Brain microvascular endothelial cell (primary cell): ENCODE data around the gene RPS6KA3.

ENCODE experiments used
- DNase-seq: peaks from one replicate; pipeline ENCODE4 v3.0.0-alpha.2; 2020
- H3K27ac ChIP-seq: fragments of 250-450 bp; sonication (Bioruptor Pico); 2 replicates; pipeline ENCODE4 v1.5.1; 2020; ENCODE audit warnings: mild to moderate bottlenecking, moderate library complexity
- H3K27me3 ChIP-seq: fragments of 250-450 bp; sonication (Bioruptor Pico); replicated peaks from 2 replicates; pipeline ENCODE4 v1.5.1; 2020; ENCODE audit warnings: mild to moderate bottlenecking
- H3K36me3 ChIP-seq: fragments of 250-450 bp; sonication (Bioruptor Pico); replicated peaks from 2 replicates; pipeline ENCODE4 v1.5.1; 2020; ENCODE audit warnings: mild to moderate bottlenecking
- H3K4me3 ChIP-seq: 2 replicates; pipeline ENCODE4 v1.5.1; 2011; ENCODE audit warnings: low read depth, mild to moderate bottlenecking, control low read depth, low read length, moderate library complexity
- in situ Hi-C: cut with HindIII; loops from 2 replicates; pipeline ENCODE4 v1.10.0; 2017; ENCODE audit warnings: low sequenced_read_pairs, low pct_ligation_motif_present
- TF ChIP-seq, protein P1 (sequence below): IDR thresholded peaks from 2 replicates; pipeline ENCODE4 v1.5.1; 2011; ENCODE audit warnings: low read depth, mild to moderate bottlenecking, moderate library complexity, low read length, control low read depth, inconsistent platforms; ENCODE audit errors: missing control alignments

Gene RPS6KA3

DNA sequence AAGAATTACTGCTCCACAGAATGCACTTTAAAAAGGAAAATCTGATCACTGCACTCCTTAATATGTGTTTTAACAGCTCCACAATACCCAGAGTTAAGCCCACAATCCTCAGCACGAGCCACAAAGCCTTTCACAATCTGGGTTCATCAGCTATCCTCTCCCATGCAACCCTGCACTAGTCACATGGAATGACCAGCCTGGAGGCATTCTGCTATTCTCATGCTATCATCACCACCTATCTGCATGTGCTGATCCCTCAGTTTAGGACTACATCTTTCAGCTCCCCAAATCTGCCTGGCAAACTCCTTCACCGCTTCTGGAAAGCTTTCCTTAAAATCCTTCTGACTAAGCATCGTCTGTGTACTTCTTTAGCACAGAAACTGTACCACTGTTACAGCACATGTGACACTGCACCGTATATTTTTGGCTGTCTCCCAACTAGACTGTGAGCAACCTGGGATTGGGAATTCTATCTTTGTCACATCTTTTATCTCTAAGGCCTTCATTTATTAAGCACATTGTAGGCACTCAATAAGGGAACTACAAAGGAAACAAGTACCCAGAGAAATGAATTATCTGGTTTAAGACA lies 106.8 kb downstream of the RPS6KA3 start:
- Histone ChIP-seq H3K4me3 (no peak overlapping the region), H3K27me3 (no peaks in the 10 kb centered on the region), H3K27ac (no peak overlapping the region), H3K36me3 (peaks cover 7% of the 10 kb centered on the region)
- no peak for DNase-seq
- TF ChIP-seq, protein P1, sequence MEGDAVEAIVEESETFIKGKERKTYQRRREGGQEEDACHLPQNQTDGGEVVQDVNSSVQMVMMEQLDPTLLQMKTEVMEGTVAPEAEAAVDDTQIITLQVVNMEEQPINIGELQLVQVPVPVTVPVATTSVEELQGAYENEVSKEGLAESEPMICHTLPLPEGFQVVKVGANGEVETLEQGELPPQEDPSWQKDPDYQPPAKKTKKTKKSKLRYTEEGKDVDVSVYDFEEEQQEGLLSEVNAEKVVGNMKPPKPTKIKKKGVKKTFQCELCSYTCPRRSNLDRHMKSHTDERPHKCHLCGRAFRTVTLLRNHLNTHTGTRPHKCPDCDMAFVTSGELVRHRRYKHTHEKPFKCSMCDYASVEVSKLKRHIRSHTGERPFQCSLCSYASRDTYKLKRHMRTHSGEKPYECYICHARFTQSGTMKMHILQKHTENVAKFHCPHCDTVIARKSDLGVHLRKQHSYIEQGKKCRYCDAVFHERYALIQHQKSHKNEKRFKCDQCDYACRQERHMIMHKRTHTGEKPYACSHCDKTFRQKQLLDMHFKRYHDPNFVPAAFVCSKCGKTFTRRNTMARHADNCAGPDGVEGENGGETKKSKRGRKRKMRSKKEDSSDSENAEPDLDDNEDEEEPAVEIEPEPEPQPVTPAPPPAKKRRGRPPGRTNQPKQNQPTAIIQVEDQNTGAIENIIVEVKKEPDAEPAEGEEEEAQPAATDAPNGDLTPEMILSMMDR = no peak
- in situ Hi-C loops = no loop called here

DNA sequence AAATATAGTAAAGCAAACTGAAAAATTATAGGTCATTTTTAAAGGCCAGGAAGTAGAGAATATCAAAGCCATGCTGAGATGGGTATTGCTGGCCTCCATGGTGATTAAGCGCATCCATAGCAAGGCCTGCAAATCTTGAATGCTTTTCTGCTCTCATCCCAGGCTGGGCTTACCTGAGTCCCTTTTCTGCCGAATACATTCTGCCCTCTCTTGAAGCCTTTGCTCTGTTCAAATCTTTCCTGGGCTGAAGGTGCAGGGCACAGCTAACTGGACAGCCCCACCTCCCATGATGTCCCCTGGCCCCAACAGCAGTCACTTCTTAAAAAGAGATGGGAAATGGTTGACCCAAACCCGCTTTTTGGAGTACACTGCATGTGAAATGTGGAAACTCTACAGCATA lies 115.0 kb downstream of the RPS6KA3 start:
- in situ Hi-C loops = no loop called here
- no peak overlapping the region for H3K27ac ChIP-seq
- H3K27me3 ChIP-seq = no peaks in the 10 kb centered on the region
- no peak overlapping the region for H3K4me3 ChIP-seq
- TF ChIP-seq, protein P1 = no peak
- H3K36me3 ChIP-seq = peaks cover 7% of the 10 kb centered on the region
- no peak for DNase-seq

DNA sequence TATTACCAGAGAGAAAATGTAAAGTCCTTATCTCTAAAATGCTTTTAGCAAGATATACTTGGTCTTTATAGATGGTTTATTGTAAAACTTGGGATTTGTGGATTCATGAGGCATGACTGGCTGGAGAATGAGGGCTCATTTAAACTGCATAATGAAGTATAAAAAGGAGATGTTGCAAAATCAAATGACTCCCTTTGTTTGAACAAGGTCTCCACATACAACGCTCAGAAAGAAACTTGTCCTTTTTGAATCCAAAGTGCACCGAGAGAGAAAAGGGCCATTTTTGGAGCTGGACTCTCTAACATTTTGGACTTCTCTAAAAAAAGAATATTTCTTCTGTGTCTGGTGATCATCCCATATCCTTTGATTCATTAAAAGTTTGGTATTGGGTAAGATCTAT lies 117.4 kb downstream of the RPS6KA3 start:
- Histone ChIP-seq H3K4me3 (no peak overlapping the region), H3K27ac (no peak overlapping the region), H3K27me3 (no peaks in the 10 kb centered on the region), H3K36me3 (no peaks in the 10 kb centered on the region)
- DNase-seq = no peak
- TF ChIP-seq, protein P1 = no peak
- in situ Hi-C loops = no loop called here

DNA sequence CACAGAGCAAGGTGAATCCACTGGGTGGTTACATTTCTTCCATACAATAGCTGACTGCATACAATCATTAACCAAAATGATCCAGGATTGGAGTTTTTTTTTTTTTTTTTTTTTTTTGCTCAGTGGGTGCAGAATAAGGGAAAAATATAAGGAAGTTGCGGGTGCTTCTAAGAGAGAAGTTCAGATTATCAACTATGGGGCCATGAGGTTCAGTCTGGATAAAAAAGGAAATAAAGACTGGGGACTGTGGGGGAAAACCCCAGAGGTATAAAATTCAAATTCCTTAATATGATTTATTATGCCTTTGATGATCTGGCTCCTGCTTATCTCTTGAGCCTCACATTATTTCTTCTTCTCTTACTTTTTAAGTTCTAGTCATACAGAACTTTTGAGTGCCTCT lies 119.1 kb downstream of the RPS6KA3 start:
- in situ Hi-C loops = no loop called here
- H3K4me3 ChIP-seq = no peak overlapping the region
- no peaks in the 10 kb centered on the region for H3K27me3 ChIP-seq
- no peak for DNase-seq
- TF ChIP-seq, protein P1 = no peak
- no peaks in the 10 kb centered on the region for H3K36me3 ChIP-seq
- H3K27ac ChIP-seq = no peak overlapping the region

DNA sequence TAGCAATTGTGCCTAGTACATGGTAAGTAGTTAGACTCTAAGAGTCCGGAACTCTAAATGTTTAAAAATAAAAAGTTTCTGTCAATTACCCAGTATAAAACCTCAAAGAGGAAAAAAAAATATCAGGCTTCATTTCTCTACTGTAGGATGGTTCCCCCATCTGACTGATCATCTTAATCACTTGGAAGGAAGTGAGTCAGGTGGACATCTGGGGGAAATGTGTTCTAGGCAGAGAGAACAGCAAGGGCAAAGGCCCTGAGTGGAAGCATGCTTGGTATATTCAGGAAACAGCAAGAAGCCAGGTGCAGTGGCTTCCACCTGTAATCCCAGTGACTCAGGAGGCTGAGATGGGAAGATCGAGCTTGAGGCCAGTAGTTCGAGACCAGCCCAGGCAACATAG lies 122.2 kb downstream of the RPS6KA3 start:
- TF ChIP-seq, protein P1 = no peak
- in situ Hi-C loops = no loop called here

DNA sequence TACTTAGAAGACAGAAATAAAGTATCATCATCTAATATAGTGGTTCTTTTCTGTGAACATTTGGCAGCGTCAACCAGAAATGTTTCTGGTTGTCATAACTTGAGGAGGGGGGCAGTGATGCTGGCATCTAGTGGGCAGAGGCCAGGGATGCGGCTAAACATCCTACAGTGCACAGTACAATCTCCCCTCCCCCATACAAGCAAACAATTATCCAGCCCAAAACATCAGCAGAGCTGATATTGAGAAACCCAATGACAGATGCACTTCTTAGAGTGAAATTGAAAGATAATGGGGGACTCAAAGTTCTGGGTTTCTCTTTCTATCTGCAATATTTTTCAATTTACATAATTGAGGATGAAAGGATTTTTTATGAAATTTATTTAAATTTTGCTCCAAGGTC lies 123.1 kb downstream of the RPS6KA3 start:
- no peak overlapping the region for H3K4me3 ChIP-seq
- no peaks in the 10 kb centered on the region for H3K27me3 ChIP-seq
- in situ Hi-C loops = no loop called here
- H3K36me3 ChIP-seq = peaks cover 2% of the 10 kb centered on the region
- H3K27ac ChIP-seq = no peak overlapping the region
- TF ChIP-seq, protein P1 = no peak
- DNase-seq = no peak

More for the DNA sequence above, 122.2 kb downstream of the RPS6KA3 start:
- Histone ChIP-seq H3K4me3 (no peak overlapping the region), H3K36me3 (no peaks in the 10 kb centered on the region), H3K27ac (no peak overlapping the region), H3K27me3 (no peaks in the 10 kb centered on the region)
- peak; percentile 31 for DNase-seq
